PC-9 (cell line): Measurements from ENCODE around the gene SPEG. TPM values are rescaled to one million over a fixed set of nuclear protein-coding genes. Genes with fewer than 3 reads are reported as not detected.
"Not testable (repeated sequence)": the region's sequence is repeated elsewhere in the genome, so short reads cannot be mapped to it uniquely, and the experiment has no call there.

Experiments used
- BruUV-seq: library from RNA; stranded (reverse); fragments of 400-500 nt; replicated peaks from 2 replicates; lab custom pipeline; 2021; lab: Mats Ljungman, UMichigan
- CTCF ChIA-PET: fragments of 300-600 bp; sonication (Branson Sonifier 250); formaldehyde crosslinking; loops from one replicate; lab custom pipeline; 2022; ENCODE audit warnings: antibody characterized with exemption; lab: Charles Lee
- POLR2A ChIA-PET: fragments of 300-600 bp; sonication (Branson Sonifier 250); formaldehyde crosslinking; loops from one replicate; lab custom pipeline; 2022; ENCODE audit warnings: antibody characterized with exemption; ENCODE audit not compliant: unreplicated experiment; lab: Charles Lee
- DNase-seq, 2 experiments: peaks; one replicate each; pipeline versions ENCODE4 v3.0.0 to v3.0.0-alpha.2; 2015 to 2022; ENCODE audit warnings: mixed read lengths in 1 of 2
- H2AFZ ChIP-seq: fragments of 200-600 bp; sonication (generic); 2 replicates; pipeline ENCODE4 v1.8.1; 2017; ENCODE audit warnings: antibody characterized with exemption
- H3F3A ChIP-seq: fragments of 200-600 bp; sonication (generic); 2 replicates; pipeline ENCODE4 v1.8.1; 2017; ENCODE audit warnings: antibody characterized with exemption, mild to moderate bottlenecking, low read depth; ENCODE audit not compliant: insufficient read depth
- H3K27ac ChIP-seq: fragments of 200-600 bp; sonication (generic); 2 replicates; pipeline ENCODE4 v1.6.1; 2016; ENCODE audit warnings: mixed run types
- H3K27me3 ChIP-seq: fragments of 200-600 bp; sonication (generic); 2 replicates; pipeline ENCODE4 v1.6.1; 2016; ENCODE audit warnings: low read depth, mixed run types; ENCODE audit not compliant: insufficient read depth
- H3K36me3 ChIP-seq: fragments of 200-600 bp; sonication (generic); 2 replicates; pipeline ENCODE4 v1.6.1; 2016; ENCODE audit warnings: low read depth, mixed run types
- H3K4me1 ChIP-seq: fragments of 200-600 bp; sonication (generic); replicated peaks from 2 replicates; pipeline ENCODE4 v1.6.1; 2016; ENCODE audit warnings: mixed run types; ENCODE audit not compliant: insufficient read depth
- H3K4me2 ChIP-seq: fragments of 200-600 bp; sonication (generic); 2 replicates; pipeline ENCODE4 v1.6.1; 2017; ENCODE audit warnings: mixed run types
- H3K4me3 ChIP-seq: fragments of 200-600 bp; sonication (generic); 2 replicates; pipeline ENCODE4 v1.6.1; 2016; ENCODE audit warnings: mixed run types
- H3K79me2 ChIP-seq: fragments of 200-600 bp; sonication (generic); 2 replicates; pipeline ENCODE4 v1.6.1; 2017; ENCODE audit warnings: low read depth, mixed run types
- H3K9me2 ChIP-seq: fragments of 200-600 bp; sonication (generic); 2 replicates; pipeline ENCODE4 v1.8.1; 2017; ENCODE audit warnings: mild to moderate bottlenecking; ENCODE audit not compliant: insufficient read depth
- H3K9me3 ChIP-seq: fragments of 200-600 bp; sonication (generic); 2 replicates; pipeline ENCODE4 v1.8.1; 2016; ENCODE audit warnings: low read depth; ENCODE audit not compliant: insufficient read depth
- H4K20me1 ChIP-seq: fragments of 200-600 bp; sonication (generic); 2 replicates; pipeline ENCODE4 v1.8.1; 2017; ENCODE audit not compliant: insufficient read depth
- EZH2 ChIP-seq: fragments of 200-600 bp; sonication (generic); IDR thresholded peaks from 2 replicates; pipeline ENCODE4 v1.8.0; 2017; ENCODE audit warnings: antibody characterized with exemption, low read depth
- intact Hi-C: fragments of 100-400 bp; cut with micrococcal nuclease; formaldehyde crosslinking; loops from one replicate; pipeline ENCODE4 v1.10.0; 2022; ENCODE audit not compliant: unreplicated experiment
- total RNA-seq: library from RNA; stranded (reverse); gene quantifications from 2 replicates; pipeline ENCODE4 v1.2.3, GENCODE V29; 2021
- TF ChIP-seq, protein P1 (sequence below): fragments of 200-600 bp; sonication (generic); conservative IDR thresholded peaks from 2 replicates; pipeline ENCODE4 v1.6.1; 2017; ENCODE audit warnings: mixed run types, antibody characterized with exemption, mild to moderate bottlenecking, moderate library complexity

Gene SPEG
- total RNA-seq, 1 experiment from 2014 or later: 46.8 TPM

- no peak overlapping the region for H3K4me3 ChIP-seq
- ChIA-PET CTCF (no interaction called here), POLR2A (interaction anchor here (0.5 to 0.8 kb wide), 2 partner anchors 188 to 201 kb away, joined by 3 to 14 read pairs; no protein-coding TSS in a partner anchor)
- no peaks in the 10 kb centered on the region for H3F3A ChIP-seq
- H4K20me1 ChIP-seq: no peaks in the 10 kb centered on the region
- DNase-seq: no peak
- no peak for TF ChIP-seq EZH2
- TF ChIP-seq, protein P1, sequence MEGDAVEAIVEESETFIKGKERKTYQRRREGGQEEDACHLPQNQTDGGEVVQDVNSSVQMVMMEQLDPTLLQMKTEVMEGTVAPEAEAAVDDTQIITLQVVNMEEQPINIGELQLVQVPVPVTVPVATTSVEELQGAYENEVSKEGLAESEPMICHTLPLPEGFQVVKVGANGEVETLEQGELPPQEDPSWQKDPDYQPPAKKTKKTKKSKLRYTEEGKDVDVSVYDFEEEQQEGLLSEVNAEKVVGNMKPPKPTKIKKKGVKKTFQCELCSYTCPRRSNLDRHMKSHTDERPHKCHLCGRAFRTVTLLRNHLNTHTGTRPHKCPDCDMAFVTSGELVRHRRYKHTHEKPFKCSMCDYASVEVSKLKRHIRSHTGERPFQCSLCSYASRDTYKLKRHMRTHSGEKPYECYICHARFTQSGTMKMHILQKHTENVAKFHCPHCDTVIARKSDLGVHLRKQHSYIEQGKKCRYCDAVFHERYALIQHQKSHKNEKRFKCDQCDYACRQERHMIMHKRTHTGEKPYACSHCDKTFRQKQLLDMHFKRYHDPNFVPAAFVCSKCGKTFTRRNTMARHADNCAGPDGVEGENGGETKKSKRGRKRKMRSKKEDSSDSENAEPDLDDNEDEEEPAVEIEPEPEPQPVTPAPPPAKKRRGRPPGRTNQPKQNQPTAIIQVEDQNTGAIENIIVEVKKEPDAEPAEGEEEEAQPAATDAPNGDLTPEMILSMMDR: no peak
- H3K9me3 ChIP-seq: no peaks in the 10 kb centered on the region
- BruUV-seq: no TSS peak
- H2AFZ ChIP-seq: no peak overlapping the region
- no peaks in the 10 kb centered on the region for H3K36me3 ChIP-seq
- H3K4me1 ChIP-seq: 0 out of 2 replicates have a peak, but pooled peaks cover 6% of the 10 kb centered on the region
- H3K9me2 ChIP-seq: no peaks in the 10 kb centered on the region
- H3K79me2 ChIP-seq: no peaks in the 10 kb centered on the region
- H3K27ac ChIP-seq: no peak overlapping the region
- intact Hi-C loops: no loop called here
- no peaks in the 10 kb centered on the region for H3K27me3 ChIP-seq
- no peak overlapping the region for H3K4me2 ChIP-seq
Measured at GRCh38 chr2:219406861-219407230, 27.8 kb upstream of the SPEG start.

DNA sequence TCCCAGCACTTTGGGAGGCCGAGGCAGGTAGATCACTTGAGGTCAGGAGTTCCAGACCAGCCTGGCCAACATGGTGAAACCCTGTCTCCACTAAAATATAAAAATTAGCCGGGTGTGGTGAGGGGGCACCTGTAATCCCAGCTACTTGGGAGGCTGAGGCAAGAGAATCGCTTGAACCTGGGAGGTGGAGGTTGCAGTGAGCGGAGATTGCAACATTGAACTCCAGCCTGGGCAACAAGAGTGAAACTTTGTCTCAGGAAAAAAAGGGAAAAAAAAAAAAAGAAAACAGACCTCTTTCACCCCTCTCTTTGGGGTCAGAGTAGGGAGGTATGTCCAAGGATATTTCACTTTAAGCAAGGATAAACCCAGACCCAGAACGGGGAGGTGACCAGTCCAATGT is 27.3 kb upstream of the SPEG start:
- H3K4me2 ChIP-seq, DNase-seq, H2AFZ ChIP-seq, H3F3A ChIP-seq, H3K27ac ChIP-seq, H3K36me3 ChIP-seq, H3K79me2 ChIP-seq, H3K9me2 ChIP-seq, H4K20me1 ChIP-seq, H3K9me3 ChIP-seq, H3K27me3 ChIP-seq, H3K4me1 ChIP-seq, H3K4me3 ChIP-seq, intact Hi-C loops, BruUV-seq, CTCF ChIA-PET: not testable (repeated sequence)
- POLR2A ChIA-PET: interaction anchor here (0.5 kb wide), 1 partner anchor 188 kb away, joined by 3 read pairs; no protein-coding TSS in a partner anchor

GRCh38 chr2:219408204-219408603 is 26.4 kb upstream of the SPEG start:
- Histone ChIP-seq H3K4me1 (0 out of 2 replicates have a peak, but pooled peaks cover 6% of the 10 kb centered on the region), H3K27ac (no peak overlapping the region), H3K4me3 (no peak overlapping the region), H3K9me2 (no peaks in the 10 kb centered on the region), H3K27me3 (0 out of 2 replicates have a peak, but pooled peaks cover 3% of the 10 kb centered on the region), H3K36me3 (no peaks in the 10 kb centered on the region), H4K20me1 (no peaks in the 10 kb centered on the region), H3K79me2 (no peaks in the 10 kb centered on the region), H3K9me3 (no peaks in the 10 kb centered on the region), H3K4me2 (no peak overlapping the region), H3F3A (no peaks in the 10 kb centered on the region), H2AFZ (no peak overlapping the region)
- CTCF ChIA-PET: no interaction called here
- BruUV-seq: no TSS peak
- intact Hi-C loops: no loop called here
- TF ChIP-seq, protein P1: no peak
- no peak for TF ChIP-seq EZH2
- POLR2A ChIA-PET: no interaction called here
- no peak for DNase-seq

GRCh38 chr2:219408631-219409030 is 26.0 kb upstream of the SPEG start:
- no peaks in the 10 kb centered on the region for H3K9me2 ChIP-seq
- H3K4me2 ChIP-seq: no peak overlapping the region
- no peaks in the 10 kb centered on the region for H3K36me3 ChIP-seq
- BruUV-seq: no TSS peak
- no peaks in the 10 kb centered on the region for H3K9me3 ChIP-seq
- H3F3A ChIP-seq: no peaks in the 10 kb centered on the region
- intact Hi-C loops: no loop called here
- no peak overlapping the region for H3K27ac ChIP-seq
- H3K4me3 ChIP-seq: no peak overlapping the region
- DNase-seq: no peak
- 0 out of 2 replicates have a peak, but pooled peaks cover 6% of the 10 kb centered on the region for H3K4me1 ChIP-seq
- H2AFZ ChIP-seq: no peak overlapping the region
- CTCF ChIA-PET: no interaction called here
- no peaks in the 10 kb centered on the region for H3K79me2 ChIP-seq
- 0 out of 2 replicates have a peak, but pooled peaks cover 3% of the 10 kb centered on the region for H3K27me3 ChIP-seq
- TF ChIP-seq, protein P1: no peak
- no peak for TF ChIP-seq EZH2
- POLR2A ChIA-PET: no interaction called here
- no peaks in the 10 kb centered on the region for H4K20me1 ChIP-seq
